Measurements from ENCODE around the gene MMP11.

MMP11 gene

GRCh38 chr22:23801886-23802377 lies 29.3 kb downstream of the MMP11 start:
- no peak for DNase-seq (ENCODE audit: low read depth in 2 of 2)

- DNase-seq (ENCODE audit: low read depth in 2 of 2): no peak
These were observed 30.6 kb downstream of the MMP11 start for GRCh38 chr22:23803001-23803819.

- DNase-seq (ENCODE audit: low read depth in 2 of 2): no peak
These were observed 32.2 kb downstream of the MMP11 start for GRCh38 chr22:23804781-23805291.

- no peak for DNase-seq (ENCODE audit: low read depth in 2 of 2)
These were observed 34.2 kb downstream of the MMP11 start for GRCh38 chr22:23806837-23807236.

GRCh38 chr22:23812378-23812777 lies 39.7 kb downstream of the MMP11 start:
- DNase-seq (ENCODE audit: low read depth in 2 of 2): no peak

GRCh38 chr22:23815541-23816155 lies 43.0 kb downstream of the MMP11 start:
- no peak for DNase-seq (ENCODE audit: low read depth in 2 of 2)

GRCh38 chr22:23816156-23816976 lies 43.7 kb downstream of the MMP11 start:
- DNase-seq (ENCODE audit: low read depth in 2 of 2): no peak

GRCh38 chr22:23817146-23817545 lies 44.5 kb downstream of the MMP11 start:
- no peak for DNase-seq (ENCODE audit: low read depth in 2 of 2)

GRCh38 chr22:23818541-23818940 lies 45.9 kb downstream of the MMP11 start:
- no peak for DNase-seq (ENCODE audit: low read depth in 2 of 2)

- no peak for DNase-seq (ENCODE audit: low read depth in 2 of 2)
These were observed 48.1 kb downstream of the MMP11 start for GRCh38 chr22:23820748-23821211.

- DNase-seq (ENCODE audit: low read depth in 2 of 2): no peak
These were observed 49.5 kb downstream of the MMP11 start for GRCh38 chr22:23822101-23822671.

- no peak for DNase-seq (ENCODE audit: low read depth in 2 of 2)
These were observed 50.7 kb downstream of the MMP11 start for GRCh38 chr22:23823331-23823791.

- no peak for DNase-seq (ENCODE audit: low read depth in 2 of 2)
These were observed 52.0 kb downstream of the MMP11 start for GRCh38 chr22:23824476-23825245.

GRCh38 chr22:23825246-23825905 lies 52.7 kb downstream of the MMP11 start:
- DNase-seq (ENCODE audit: low read depth in 2 of 2): no peak

GRCh38 chr22:23826510-23827350 lies 54.1 kb downstream of the MMP11 start:
- DNase-seq (ENCODE audit: low read depth in 2 of 2): no peak

- DNase-seq (ENCODE audit: low read depth in 2 of 2): no peak
These were observed 54.8 kb downstream of the MMP11 start for GRCh38 chr22:23827351-23827995.

GRCh38 chr22:23828800-23829680 lies 56.4 kb downstream of the MMP11 start:
- no peak for DNase-seq (ENCODE audit: low read depth in 2 of 2)
